Measurements from ENCODE around the gene DEFB132. TPM values are rescaled to one million over a fixed set of nuclear protein-coding genes. Genes with fewer than 3 reads are reported as not detected.
"Not testable (repeated sequence)": the region's sequence is repeated elsewhere in the genome, so short reads cannot be mapped to it uniquely, and the experiment has no call there.

DEFB132 gene
- total and polyA plus RNA-seq, 2 donors (not counting 1 experiment from before 2014, with no cell fraction given) = not detected

GRCh38 chr20:251354-251753, 6.2 kb upstream of the DEFB132 start:
- no peak for DNase-seq
- Mint-ChIP-seq H3K4me1 (no peaks in the 10 kb centered on the region), H3K9me3 (ENCODE audit: insufficient read depth) (no peaks in the 10 kb centered on the region), H3K27me3 (peaks cover 5% of the 10 kb centered on the region), H3K27ac (no peak overlapping the region), H3K4me3 (no peak overlapping the region)
- Histone ChIP-seq H3K4me1 (ENCODE audit: control insufficient read depth in 2 of 2, insufficient read depth in 2 of 2, low read length in 2 of 2) (no peaks in the 10 kb centered on the region), H3K36me3 (replicated peaks in 1 of 2; ENCODE audit: control extremely low read depth in 1 of 2, control insufficient read depth in 1 of 2, extremely low read depth in 1 of 2, insufficient read depth in 2 of 2, low read length in 1 of 2) (no peaks in the 10 kb centered on the region), H3K27me3 (replicated peaks in 1 of 4; ENCODE audit: control extremely low read depth in 1 of 4, control insufficient read depth in 3 of 4, insufficient read depth in 4 of 4, low read length in 3 of 4) (no peaks in the 10 kb centered on the region), H3K9ac (ENCODE audit: low read length) (no peak overlapping the region), H3K9me3 (ENCODE audit: control extremely low read depth in 1 of 3, control insufficient read depth in 2 of 3, insufficient read depth in 1 of 3, low read length in 2 of 3) (no peaks in the 10 kb centered on the region), H3K4me3 (ENCODE audit: control extremely low read depth in 1 of 5, extremely low read depth in 1 of 5, insufficient read depth in 1 of 5, low read depth in 2 of 5, low read length in 4 of 5) (no peak overlapping the region), H3K4me2 (replicated peaks; ENCODE audit: low read depth, low read length, poor library complexity, severe bottlenecking) (no peak overlapping the region), H4K20me1 (ENCODE audit: control insufficient read depth, insufficient read depth, low read length, poor library complexity, severe bottlenecking) (no peaks in the 10 kb centered on the region), H3K79me2 (ENCODE audit: control insufficient read depth, insufficient read depth, low read length) (no peaks in the 10 kb centered on the region), H3K27ac (ENCODE audit: low read length in 2 of 2) (no peak overlapping the region), H2AFZ (ENCODE audit: insufficient read depth, low read depth, low read length, poor library complexity, severe bottlenecking) (no peak overlapping the region)
- TF ChIP-seq EZH2 (IDR thresholded peaks at IDR 0.05; ENCODE audit: borderline replicate concordance, insufficient read depth, low read depth, low read length, poor library complexity, severe bottlenecking) (no peak), CTCF (IDR thresholded peaks at IDR 0.05) (no peak)
- no CpG with 5 or more reads among the region's 2 CpGs for WGBS (ENCODE audit: insufficient coverage)
- no peak for ATAC-seq (ENCODE audit: low read depth)
- ChIA-PET CTCF (no interaction called here), POLR2A (no interaction called here)
- intact Hi-C loops (cut with micrococcal nuclease) = no loop called here

GRCh38 chr20:252801-253200, 4.7 kb upstream of the DEFB132 start:
- Histone ChIP-seq H3K4me2 (replicated peaks; ENCODE audit: low read depth, low read length, poor library complexity, severe bottlenecking) (no peak overlapping the region), H2AFZ (ENCODE audit: insufficient read depth, low read depth, low read length, poor library complexity, severe bottlenecking) (no peak overlapping the region), H3K4me1 (ENCODE audit: control insufficient read depth in 2 of 2, insufficient read depth in 2 of 2, low read length in 2 of 2) (no peaks in the 10 kb centered on the region), H3K27ac (ENCODE audit: low read length in 2 of 2) (no peak overlapping the region), H3K27me3 (replicated peaks in 1 of 4; ENCODE audit: control extremely low read depth in 1 of 4, control insufficient read depth in 3 of 4, insufficient read depth in 4 of 4, low read length in 3 of 4) (no peaks in the 10 kb centered on the region), H4K20me1 (ENCODE audit: control insufficient read depth, insufficient read depth, low read length, poor library complexity, severe bottlenecking) (no peaks in the 10 kb centered on the region), H3K4me3 (ENCODE audit: control extremely low read depth in 1 of 5, extremely low read depth in 1 of 5, insufficient read depth in 1 of 5, low read depth in 2 of 5, low read length in 4 of 5) (no peak overlapping the region), H3K9me3 (ENCODE audit: control extremely low read depth in 1 of 3, control insufficient read depth in 2 of 3, insufficient read depth in 1 of 3, low read length in 2 of 3) (no peaks in the 10 kb centered on the region), H3K9ac (ENCODE audit: low read length) (no peak overlapping the region), H3K36me3 (replicated peaks in 1 of 2; ENCODE audit: control extremely low read depth in 1 of 2, control insufficient read depth in 1 of 2, extremely low read depth in 1 of 2, insufficient read depth in 2 of 2, low read length in 1 of 2) (no peaks in the 10 kb centered on the region), H3K79me2 (ENCODE audit: control insufficient read depth, insufficient read depth, low read length) (no peaks in the 10 kb centered on the region)
- Mint-ChIP-seq H3K27me3 (peaks cover 8% of the 10 kb centered on the region), H3K4me1 (no peaks in the 10 kb centered on the region), H3K27ac (no peak overlapping the region), H3K9me3 (ENCODE audit: insufficient read depth) (no peaks in the 10 kb centered on the region), H3K4me3 (no peak overlapping the region)
- POLR2A ChIA-PET = no interaction called here
- ATAC-seq (ENCODE audit: low read depth) = no peak
- CTCF ChIA-PET = interaction anchor here (0.6 to 1.0 kb wide), 2 partner anchors 46 to 77 kb away, joined by 3 read pairs; no protein-coding TSS in a partner anchor
- intact Hi-C loops (cut with micrococcal nuclease) = no loop called here
- no peak for DNase-seq
- TF ChIP-seq EZH2 (IDR thresholded peaks at IDR 0.05; ENCODE audit: borderline replicate concordance, insufficient read depth, low read depth, low read length, poor library complexity, severe bottlenecking) = no peak
- TF ChIP-seq CTCF (IDR thresholded peaks at IDR 0.05) = no peak
- no CpG with 5 or more reads among the region's 2 CpGs for WGBS (ENCODE audit: insufficient coverage)

GRCh38 chr20:253447-253846, 4.1 kb upstream of the DEFB132 start:
- H3K4me3 ChIP-seq (ENCODE audit: control extremely low read depth in 1 of 5, extremely low read depth in 1 of 5, insufficient read depth in 1 of 5, low read depth in 2 of 5, low read length in 4 of 5); H3K9me3 Mint-ChIP-seq (ENCODE audit: insufficient read depth); DNase-seq; H3K4me1 Mint-ChIP-seq; H4K20me1 ChIP-seq (ENCODE audit: control insufficient read depth, insufficient read depth, low read length, poor library complexity, severe bottlenecking); H3K27ac ChIP-seq (ENCODE audit: low read length in 2 of 2); H2AFZ ChIP-seq (ENCODE audit: insufficient read depth, low read depth, low read length, poor library complexity, severe bottlenecking); H3K36me3 ChIP-seq (replicated peaks in 1 of 2; ENCODE audit: control extremely low read depth in 1 of 2, control insufficient read depth in 1 of 2, extremely low read depth in 1 of 2, insufficient read depth in 2 of 2, low read length in 1 of 2); ATAC-seq (ENCODE audit: low read depth); H3K9me3 ChIP-seq (ENCODE audit: control extremely low read depth in 1 of 3, control insufficient read depth in 2 of 3, insufficient read depth in 1 of 3, low read length in 2 of 3); intact Hi-C loops (cut with micrococcal nuclease); H3K79me2 ChIP-seq (ENCODE audit: control insufficient read depth, insufficient read depth, low read length); H3K4me1 ChIP-seq (ENCODE audit: control insufficient read depth in 2 of 2, insufficient read depth in 2 of 2, low read length in 2 of 2); H3K4me3 Mint-ChIP-seq; H3K27ac Mint-ChIP-seq; H3K4me2 ChIP-seq (replicated peaks; ENCODE audit: low read depth, low read length, poor library complexity, severe bottlenecking); H3K27me3 ChIP-seq (replicated peaks in 1 of 4; ENCODE audit: control extremely low read depth in 1 of 4, control insufficient read depth in 3 of 4, insufficient read depth in 4 of 4, low read length in 3 of 4); POLR2A ChIA-PET; H3K9ac ChIP-seq (ENCODE audit: low read length): not testable (repeated sequence)
- 100% methylated on average over 1 of the region's 6 CpGs for WGBS (ENCODE audit: insufficient coverage)
- peaks cover 11% of the 10 kb centered on the region for H3K27me3 Mint-ChIP-seq
- CTCF ChIA-PET = interaction anchor here (0.6 to 1.0 kb wide), 2 partner anchors 47 to 77 kb away, joined by 3 read pairs; no protein-coding TSS in a partner anchor
